Cerebellar cortex (tissue), 1 donor: Measurements from ENCODE around the gene ABI2.
"Not testable (repeated sequence)": the region's sequence is repeated elsewhere in the genome, so short reads cannot be mapped to it uniquely, and the experiment has no call there.

Source experiments
- DNase-seq: peaks from one replicate; pipeline ENCODE4 v3.0.0-alpha.2; 2015; ENCODE audit warnings: low spot score

Gene ABI2

DNA sequence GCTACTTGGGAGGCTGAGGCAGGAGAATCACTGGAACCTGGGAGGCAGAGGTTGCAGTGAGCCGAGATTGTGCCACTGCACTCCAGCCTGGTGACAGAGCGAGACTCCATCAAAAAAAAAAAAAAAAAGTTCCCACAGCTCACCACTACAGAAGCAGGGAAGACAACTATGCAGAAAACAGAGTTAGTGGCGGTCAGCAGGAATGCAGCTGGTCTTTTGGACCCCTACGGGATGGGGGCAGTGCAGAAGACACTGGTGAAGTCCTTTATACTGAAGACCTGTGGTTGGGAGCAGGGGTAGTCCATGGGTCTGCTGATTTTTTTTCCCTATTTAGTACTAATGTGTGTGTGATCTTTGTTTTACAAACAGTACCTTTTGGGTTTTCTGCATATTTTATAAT is 101.4 kb downstream of the ABI2 start:
- not testable (repeated sequence) for DNase-seq

DNA sequence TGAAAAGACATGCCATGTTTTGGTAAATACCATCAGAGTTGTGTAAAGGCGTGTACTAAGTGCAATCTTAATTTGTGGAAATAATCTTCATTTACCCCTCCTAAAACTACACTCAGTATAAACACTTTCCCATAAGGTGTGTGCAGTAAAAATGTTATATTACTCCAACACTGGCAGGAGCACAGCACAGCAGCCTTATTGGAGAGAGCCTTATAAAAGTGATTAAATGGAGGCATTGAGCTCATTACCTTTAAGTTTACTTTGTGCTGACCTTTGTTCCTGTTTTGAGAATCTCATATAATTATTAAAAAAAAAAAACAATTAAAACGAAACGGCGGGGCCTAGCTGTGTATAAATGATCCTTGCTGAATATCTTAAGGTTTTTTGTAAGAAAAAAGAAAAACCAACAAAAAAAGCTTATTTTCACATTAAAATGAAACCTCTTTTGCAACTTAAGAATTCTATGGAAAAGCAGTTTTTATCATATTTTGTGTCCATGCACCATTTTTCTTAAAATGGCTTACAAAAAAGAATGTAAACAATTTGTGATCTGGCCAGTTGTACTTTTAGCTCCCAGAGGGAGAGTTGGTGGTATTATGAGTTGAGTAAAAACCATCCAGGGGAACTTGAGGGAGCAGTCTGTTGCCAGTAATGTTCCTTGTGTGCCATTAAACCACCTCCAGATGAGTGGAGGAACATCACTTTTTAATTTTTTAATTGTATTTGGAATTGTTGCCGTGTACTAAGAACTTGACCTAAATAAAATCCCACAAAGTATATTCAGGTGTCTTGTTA is 103.4 kb downstream of the ABI2 start:
- DNase-seq: no peak

GRCh38 chr2:203432811-203433210 is 104.6 kb downstream of the ABI2 start:
- peak; percentile 54 for DNase-seq

GRCh38 chr2:203436496-203436895 is 108.3 kb downstream of the ABI2 start:
- DNase-seq: peak; percentile 51

GRCh38 chr2:203437511-203437910 is 109.3 kb downstream of the ABI2 start:
- no peak for DNase-seq

DNA sequence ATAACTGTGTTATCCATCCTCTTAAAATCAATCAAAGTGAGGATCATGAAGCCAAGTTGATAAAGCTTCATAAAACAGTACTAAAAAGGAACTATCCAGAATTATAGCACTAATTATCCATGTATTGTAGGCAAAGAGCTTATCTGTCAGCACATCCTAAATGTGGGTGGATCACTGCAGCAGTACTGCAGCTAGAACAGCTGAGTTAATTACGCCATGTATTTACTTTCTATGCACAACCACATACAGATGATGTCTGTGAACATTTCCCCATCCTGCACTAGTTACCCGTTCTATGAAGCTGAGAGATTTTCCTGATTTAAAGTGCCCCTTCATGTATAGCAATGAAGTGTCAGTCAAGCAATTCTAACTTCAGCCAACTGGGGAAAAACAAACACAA is 110.3 kb downstream of the ABI2 start:
- no peak for DNase-seq

DNA sequence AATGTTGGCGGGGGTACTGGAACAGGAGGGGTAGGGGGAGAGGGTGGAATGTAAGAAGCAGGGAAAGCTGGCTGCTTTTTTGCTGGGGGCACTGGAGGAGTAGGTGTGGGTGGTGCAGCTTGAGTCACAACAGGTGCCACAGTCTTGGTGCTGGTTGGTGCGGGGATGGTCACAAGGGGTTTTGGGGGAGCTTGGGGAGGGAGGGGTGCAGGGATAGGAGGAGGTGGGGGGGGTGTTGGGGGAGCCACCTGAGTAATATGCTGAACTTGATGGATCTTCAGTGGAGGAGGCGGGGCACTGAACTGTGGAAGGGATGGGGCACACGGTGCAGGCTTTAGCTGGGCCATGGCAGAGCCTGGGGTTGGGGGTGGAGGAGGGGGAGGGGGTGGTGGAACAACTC is 112.5 kb downstream of the ABI2 start:
- no peak for DNase-seq

DNA sequence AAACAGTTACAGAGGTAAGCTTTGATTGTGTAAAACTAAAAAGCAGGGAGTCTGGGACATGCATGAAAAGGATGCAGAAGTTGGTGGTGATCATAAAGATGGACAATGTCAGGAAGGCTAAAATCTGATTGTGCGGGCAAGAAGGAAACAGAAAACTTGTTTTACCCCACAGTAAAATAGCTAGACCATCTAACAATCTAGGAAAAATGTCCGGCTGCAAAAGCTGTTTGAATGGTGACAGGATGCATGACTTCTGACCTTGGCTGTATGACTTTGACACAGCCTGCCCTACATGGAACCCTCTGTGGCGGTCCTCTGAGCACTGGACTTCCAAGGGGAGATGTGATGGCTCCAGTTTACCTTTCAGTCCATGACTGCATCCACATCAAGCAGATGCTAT is 113.3 kb downstream of the ABI2 start:
- DNase-seq: no peak

DNA sequence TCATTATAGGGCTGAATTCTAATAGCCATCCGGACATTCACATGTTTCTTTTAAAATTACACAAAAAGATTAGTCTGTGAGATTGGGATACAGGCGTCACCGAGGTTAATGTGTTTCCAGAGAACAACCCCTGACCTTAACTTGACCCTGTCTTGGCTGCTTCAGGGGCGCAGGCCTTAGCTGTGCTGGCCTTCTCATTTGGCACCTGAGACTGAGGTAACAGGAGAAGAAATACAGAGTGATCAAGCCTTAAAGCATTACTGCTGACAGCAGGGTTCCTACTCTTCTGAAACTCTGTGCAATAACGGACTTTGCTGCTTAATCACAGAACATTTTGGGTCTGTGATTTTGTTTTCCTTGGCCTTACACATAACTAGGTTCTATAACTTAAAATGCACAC is 114.3 kb downstream of the ABI2 start:
- DNase-seq: no peak

- DNase-seq: no peak
Observed at GRCh38 chr2:203444738-203445137, 116.5 kb downstream of the ABI2 start.

- no peak for DNase-seq
Observed at GRCh38 chr2:203446071-203446481, 117.9 kb downstream of the ABI2 start.

DNA sequence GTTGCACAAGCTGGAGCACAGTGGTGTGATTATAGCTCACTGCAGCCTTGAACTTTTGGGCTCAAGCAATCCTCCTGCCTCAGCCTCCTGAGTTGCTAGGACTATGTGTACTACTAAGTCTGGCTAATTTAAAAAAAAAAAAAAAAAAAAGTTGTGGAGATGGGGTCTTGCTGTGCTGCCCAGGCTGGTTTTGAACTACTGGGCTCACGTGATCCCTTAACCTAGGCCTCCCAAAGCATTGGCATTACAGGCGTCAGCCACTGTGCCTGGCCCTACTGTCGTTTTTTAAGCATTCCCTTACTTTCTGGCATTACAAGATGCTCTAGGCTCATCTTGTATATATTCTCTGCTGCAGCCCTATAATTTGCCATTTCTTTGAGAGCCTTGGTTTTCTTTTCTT is 118.6 kb downstream of the ABI2 start:
- no peak for DNase-seq

GRCh38 chr2:203450561-203450960 is 122.4 kb downstream of the ABI2 start:
- no peak for DNase-seq

DNA sequence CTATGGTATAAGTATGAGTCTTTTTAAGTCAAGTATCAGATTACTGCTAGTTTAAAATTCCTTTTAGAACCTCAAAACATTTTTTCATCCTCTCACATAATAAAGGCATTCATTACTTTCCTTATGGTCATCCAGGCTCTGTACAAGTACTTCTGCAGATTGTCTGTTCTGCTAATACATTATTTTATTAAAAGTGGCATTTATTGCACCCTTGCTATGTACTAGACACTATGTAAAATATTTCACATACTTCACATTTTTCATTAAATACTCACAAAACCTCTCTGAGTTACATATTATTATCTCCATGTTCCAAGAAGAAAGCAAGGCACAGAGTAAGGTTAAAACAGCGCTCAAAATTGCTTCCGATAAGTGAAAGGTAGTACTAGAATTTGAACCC is 122.8 kb downstream of the ABI2 start:
- DNase-seq: no peak

GRCh38 chr2:203451689-203452088 is 123.5 kb downstream of the ABI2 start:
- DNase-seq: no peak

- DNase-seq: peak; percentile 79
Observed at GRCh38 chr2:203453858-203454451, 125.8 kb downstream of the ABI2 start.

DNA sequence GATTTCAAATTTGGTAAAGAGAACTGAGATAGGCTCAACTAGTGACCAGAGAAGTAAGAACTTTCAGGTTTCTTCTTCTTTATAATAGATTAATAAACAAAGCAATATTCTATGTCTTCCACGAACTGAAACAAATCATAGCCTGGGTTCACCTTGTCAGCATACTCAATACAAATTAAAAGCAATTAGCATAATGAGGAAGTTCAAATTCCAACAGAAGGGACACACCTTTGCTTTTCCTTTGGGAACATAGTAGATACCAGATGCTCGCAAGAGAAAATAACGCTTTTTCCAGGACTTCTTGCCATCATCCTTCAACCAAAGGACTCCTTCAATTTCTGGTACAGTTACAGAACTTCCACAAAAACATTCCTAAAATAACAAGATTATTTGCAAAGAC is 127.0 kb downstream of the ABI2 start:
- DNase-seq: no peak

- no peak for DNase-seq
Observed at GRCh38 chr2:203461746-203462145, 133.6 kb downstream of the ABI2 start.

GRCh38 chr2:203462308-203462707 is 134.1 kb downstream of the ABI2 start:
- DNase-seq: no peak

- no peak for DNase-seq
Observed at GRCh38 chr2:203463266-203463678, 135.1 kb downstream of the ABI2 start.

DNA sequence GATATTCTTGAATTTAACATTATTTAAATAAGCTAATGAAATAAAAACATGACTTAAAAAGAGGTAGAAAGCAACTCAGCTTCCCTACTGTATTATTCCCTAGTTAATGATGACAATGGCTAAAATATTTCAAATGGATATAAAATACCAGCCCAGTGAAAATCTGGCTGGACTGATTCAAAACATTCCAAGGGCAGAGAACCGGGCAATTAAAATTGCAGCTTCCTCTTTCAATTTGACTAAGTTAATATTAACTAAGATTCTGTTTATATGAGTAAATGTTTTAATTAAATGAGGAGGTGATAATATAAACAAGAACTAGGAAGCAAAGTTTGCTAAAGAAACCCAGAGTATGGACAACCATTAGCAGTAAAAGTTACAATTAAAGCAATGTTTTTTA is 141.4 kb downstream of the ABI2 start:
- DNase-seq: no peak

DNA sequence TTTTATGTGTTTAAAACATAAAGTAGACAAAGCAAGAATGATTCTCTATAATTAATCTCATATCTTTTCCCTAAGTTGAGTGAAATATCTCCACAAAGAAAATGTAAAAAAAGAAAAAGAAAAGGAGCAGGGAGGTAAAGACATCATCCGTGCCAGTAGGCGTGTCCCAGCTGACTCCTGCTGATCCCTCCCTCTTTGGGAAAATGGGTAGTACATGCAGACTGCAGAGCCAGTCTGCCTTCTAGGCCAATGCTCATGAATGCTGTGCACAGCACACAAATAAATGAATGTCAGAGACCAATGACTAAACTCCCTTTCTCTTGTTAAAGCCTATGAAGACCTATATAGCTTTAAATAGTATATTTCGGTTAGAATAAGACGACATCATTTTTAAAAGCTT is 142.2 kb downstream of the ABI2 start:
- DNase-seq: no peak

- DNase-seq: no peak
Observed at GRCh38 chr2:203471323-203471722, 143.1 kb downstream of the ABI2 start.

DNA sequence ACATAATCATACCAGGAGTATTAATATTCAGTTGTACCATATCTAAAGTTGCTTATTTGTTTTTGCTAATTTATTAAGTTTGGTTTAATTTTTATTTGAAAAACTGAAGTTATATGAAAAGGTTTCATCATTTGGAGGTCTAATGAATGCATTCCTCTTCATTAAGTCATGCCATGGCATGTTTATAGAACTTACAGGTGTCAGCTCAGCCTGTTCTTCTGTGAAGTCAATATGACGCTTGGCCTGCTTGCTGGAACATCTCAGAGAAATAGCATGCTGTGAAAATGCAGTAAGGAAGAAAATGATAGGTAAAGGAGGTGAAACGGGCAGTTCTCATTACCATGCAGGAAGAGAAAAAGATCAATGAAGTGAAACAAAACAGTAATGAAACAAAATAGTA is 148.7 kb downstream of the ABI2 start:
- no peak for DNase-seq
